Breast epithelium (tissue), 3 donors: Measurements from ENCODE around the gene ATRAID.

Experiments
- POLR2A ChIP-seq: fragments of 450-650 bp; IDR thresholded peaks from one replicate; pipeline ENCODE4 v1.6.1; 2016; ENCODE audit warnings: antibody characterized with exemption, mild to moderate bottlenecking, moderate library complexity
- POLR2AphosphoS5 ChIP-seq, 3 donors: sonication (generic); formaldehyde crosslinking; IDR thresholded peaks; one replicate each; pipeline ENCODE4 v1.6.1; 2017; ENCODE audit warnings: antibody characterized with exemption in 3 of 3
- TF ChIP-seq, protein P1 (sequence below), 3 donors: fragments of 450-650 bp; IDR thresholded peaks; one replicate each; pipeline ENCODE4 v1.5.1; 2016 to 2017; ENCODE audit warnings: antibody characterized with exemption in 3 of 3, mild to moderate bottlenecking in 3 of 3, moderate library complexity in 3 of 3

DNA sequence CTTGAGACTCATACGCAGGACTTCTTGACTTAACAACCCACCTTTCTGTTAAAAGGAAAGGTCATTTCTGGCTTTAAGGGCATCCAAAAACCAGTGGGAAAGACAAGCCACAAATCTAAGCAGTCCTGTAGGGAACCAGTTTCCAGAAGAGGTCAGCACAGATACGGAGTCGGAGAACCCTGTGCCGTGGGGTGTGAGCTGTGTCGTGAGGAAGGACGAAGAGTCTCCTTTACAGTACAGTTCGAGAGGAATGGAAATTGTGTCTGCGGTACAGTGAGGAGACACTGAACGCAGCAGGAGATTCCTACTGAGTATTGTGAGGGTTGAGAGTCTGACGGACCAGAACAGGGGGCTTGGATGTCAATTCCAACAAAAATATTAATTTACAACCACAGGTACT is 33.3 kb downstream of the ATRAID start:
- TF ChIP-seq, protein P1, sequence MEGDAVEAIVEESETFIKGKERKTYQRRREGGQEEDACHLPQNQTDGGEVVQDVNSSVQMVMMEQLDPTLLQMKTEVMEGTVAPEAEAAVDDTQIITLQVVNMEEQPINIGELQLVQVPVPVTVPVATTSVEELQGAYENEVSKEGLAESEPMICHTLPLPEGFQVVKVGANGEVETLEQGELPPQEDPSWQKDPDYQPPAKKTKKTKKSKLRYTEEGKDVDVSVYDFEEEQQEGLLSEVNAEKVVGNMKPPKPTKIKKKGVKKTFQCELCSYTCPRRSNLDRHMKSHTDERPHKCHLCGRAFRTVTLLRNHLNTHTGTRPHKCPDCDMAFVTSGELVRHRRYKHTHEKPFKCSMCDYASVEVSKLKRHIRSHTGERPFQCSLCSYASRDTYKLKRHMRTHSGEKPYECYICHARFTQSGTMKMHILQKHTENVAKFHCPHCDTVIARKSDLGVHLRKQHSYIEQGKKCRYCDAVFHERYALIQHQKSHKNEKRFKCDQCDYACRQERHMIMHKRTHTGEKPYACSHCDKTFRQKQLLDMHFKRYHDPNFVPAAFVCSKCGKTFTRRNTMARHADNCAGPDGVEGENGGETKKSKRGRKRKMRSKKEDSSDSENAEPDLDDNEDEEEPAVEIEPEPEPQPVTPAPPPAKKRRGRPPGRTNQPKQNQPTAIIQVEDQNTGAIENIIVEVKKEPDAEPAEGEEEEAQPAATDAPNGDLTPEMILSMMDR (IDR thresholded peaks at IDR 0.05), result no peak
- TF ChIP-seq POLR2A (no peak), POLR2AphosphoS5 (IDR thresholded peaks at IDR 0.05) (no peak)
